Liver (tissue), 9 donors: ENCODE results near the gene SLIT3. TPM values are rescaled to one million over a fixed set of nuclear protein-coding genes. Genes with fewer than 3 reads are reported as not detected.
A peak's percentile ranks its signal among the peaks of the same experiment; 100 is the strongest.

ENCODE experiments used
- DNase-seq: peaks from one replicate; pipeline ENCODE4 v3.0.0-alpha.2; 2017; ENCODE audit warnings: low spot score
- H3K27ac ChIP-seq, 2 donors: one replicate each; pipeline ENCODE4 v1.7.0; 2013; ENCODE audit warnings: inconsistent platforms in 2 of 2, low read length in 2 of 2, control low read depth in 1 of 2, low read depth in 1 of 2, mild to moderate bottlenecking in 1 of 2
- H3K27me3 ChIP-seq, 4 donors: one replicate each; pipeline versions ENCODE4 v1.6.1 to v1.7.0; 2013; ENCODE audit warnings: low read length in 3 of 4, inconsistent platforms in 1 of 4, mild to moderate bottlenecking in 1 of 4, moderate library complexity in 1 of 4; ENCODE audit not compliant: control insufficient read depth in 4 of 4, insufficient read depth in 4 of 4
- H3K36me3 ChIP-seq, 4 donors: one replicate each; pipeline versions ENCODE4 v1.6.1 to v1.7.0; 2013; ENCODE audit warnings: low read length in 3 of 4, mild to moderate bottlenecking in 3 of 4, low read depth in 1 of 4, moderate library complexity in 1 of 4; ENCODE audit not compliant: control insufficient read depth in 4 of 4, insufficient read depth in 3 of 4
- H3K4me1 ChIP-seq, 4 donors: one replicate each; pipeline versions ENCODE4 v1.6.1 to v1.7.0; 2013; ENCODE audit warnings: low read length in 3 of 4, mild to moderate bottlenecking in 3 of 4, moderate library complexity in 1 of 4; ENCODE audit not compliant: control insufficient read depth in 4 of 4, insufficient read depth in 4 of 4
- H3K4me3 ChIP-seq, 3 donors: one replicate each; pipeline versions ENCODE4 v1.6.1 to v1.7.0; 2013; ENCODE audit warnings: low read length in 3 of 3, control low read depth in 1 of 3, low read depth in 1 of 3, mild to moderate bottlenecking in 1 of 3
- H3K9ac ChIP-seq, 2 donors: one replicate each; pipeline ENCODE4 v1.7.0; 2013; ENCODE audit warnings: low read length in 2 of 2, mild to moderate bottlenecking in 2 of 2, moderate library complexity in 2 of 2, control low read depth in 1 of 2, low read depth in 1 of 2
- H3K9me3 ChIP-seq, 4 donors: one replicate each; pipeline versions ENCODE4 v1.6.1 to v1.7.0; 2013; ENCODE audit warnings: low read length in 3 of 4; ENCODE audit not compliant: control insufficient read depth in 4 of 4
- EGR1 ChIP-seq, 2 donors: IDR thresholded peaks; 2 replicates each; pipeline ENCODE4 v1.6.1; 2016 to 2018; ENCODE audit warnings: antibody characterized with exemption in 2 of 2, low read depth in 2 of 2
- FOXA1 ChIP-seq: IDR thresholded peaks from 2 replicates; pipeline ENCODE4 v1.6.1; 2016; ENCODE audit warnings: antibody characterized with exemption
- FOXA2 ChIP-seq: IDR thresholded peaks from 2 replicates; pipeline ENCODE4 v1.6.1; 2016; ENCODE audit warnings: antibody characterized with exemption
- HNF4A ChIP-seq, 2 donors: conservative IDR thresholded peaks; 2 replicates each; pipeline ENCODE4 v1.6.1; 2016; ENCODE audit warnings: antibody characterized with exemption in 2 of 2, mild to moderate bottlenecking in 2 of 2
- HNF4G ChIP-seq: IDR thresholded peaks from 2 replicates; pipeline ENCODE4 v1.6.1; 2016; ENCODE audit warnings: antibody characterized with exemption
- JUND ChIP-seq, 2 donors: IDR thresholded peaks; 2 replicates each; pipeline ENCODE4 v1.6.1; 2016; ENCODE audit warnings: antibody characterized with exemption in 2 of 2
- NR2F2 ChIP-seq: IDR thresholded peaks from 2 replicates; pipeline ENCODE4 v1.6.1; 2016; ENCODE audit warnings: antibody characterized with exemption
- RAD21 ChIP-seq, 2 donors: IDR thresholded peaks; 2 replicates each; pipeline ENCODE4 v1.6.1; 2016; ENCODE audit warnings: antibody characterized with exemption in 2 of 2, mild to moderate bottlenecking in 2 of 2
- RXRA ChIP-seq, 2 donors: IDR thresholded peaks; 2 replicates each; pipeline ENCODE4 v1.6.1; 2017 to 2018; ENCODE audit warnings: antibody characterized with exemption in 2 of 2, mild to moderate bottlenecking in 1 of 2
- SP1 ChIP-seq: IDR thresholded peaks from 2 replicates; pipeline ENCODE4 v1.6.1; 2018; ENCODE audit warnings: antibody characterized with exemption, mild to moderate bottlenecking
- TAF1 ChIP-seq: conservative IDR thresholded peaks from 2 replicates; pipeline ENCODE4 v1.6.1; 2016; ENCODE audit warnings: antibody characterized with exemption, mild to moderate bottlenecking
- YY1 ChIP-seq: IDR thresholded peaks from 2 replicates; pipeline ENCODE4 v1.6.1; 2016; ENCODE audit warnings: antibody characterized with exemption, mild to moderate bottlenecking
- WGBS: extraction: QIAGEN DNeasy Blood & Tissue Kit; methylation state at CpG from one replicate; pipeline ENCODE4 v1.1.7; 2013; 5-methylcytosine and 5-hydroxymethylcytosine counted together
- polyA plus RNA-seq, 2 donors: library from polyadenylated mRNA; stranded (reverse) in 1 of 2; unstranded in 1 of 2; fragments of 200-250 nt in 1 of 2; fragments of >200 nt in 1 of 2; fragmentation: Nextera tagmentation in 1 of 2; extraction: Ambion mirVana in 1 of 2; gene quantifications; one replicate each; pipeline versions ENCODE4 v1.2.1 to v1.2.3, GENCODE V29; 2013 to 2015
- total RNA-seq, 2 donors: library from RNA; depleted of rRNA; stranded (reverse); fragments of >200 nt; gene quantifications; one replicate each; pipeline ENCODE4 v1.2.3, GENCODE V29; 2014
- TF ChIP-seq, protein P1 (sequence below): fragments of 150-350 bp; IDR thresholded peaks from 2 replicates; pipeline ENCODE4 v1.5.1; 2017; ENCODE audit warnings: improper control_type of control experiment, low read depth, low read length; ENCODE audit not compliant: missing input control
- TF ChIP-seq, protein P2 (sequence below): IDR thresholded peaks from 2 replicates; pipeline ENCODE4 v1.6.1; 2016; ENCODE audit warnings: antibody characterized with exemption, mild to moderate bottlenecking
- TF ChIP-seq, protein P3 (sequence below): IDR thresholded peaks from 2 replicates; pipeline ENCODE4 v1.6.1; 2016; ENCODE audit warnings: antibody characterized with exemption
- TF ChIP-seq, protein P4 (sequence below): IDR thresholded peaks from 2 replicates; pipeline ENCODE4 v1.6.1; 2016; ENCODE audit warnings: antibody characterized with exemption
- TF ChIP-seq, protein P5 (sequence below): IDR thresholded peaks from 2 replicates; pipeline ENCODE4 v1.6.1; 2016; ENCODE audit warnings: antibody characterized with exemption
- donor health status: healthy.
- donor health status: healthy.
- donor health status: healthy.
- donor health status: healthy.
- donor health status: healthy.

The SLIT3 gene
- total and polyA plus RNA-seq, 4 donors, result 0.61 to 1.3 (median 0.91) TPM

DNA sequence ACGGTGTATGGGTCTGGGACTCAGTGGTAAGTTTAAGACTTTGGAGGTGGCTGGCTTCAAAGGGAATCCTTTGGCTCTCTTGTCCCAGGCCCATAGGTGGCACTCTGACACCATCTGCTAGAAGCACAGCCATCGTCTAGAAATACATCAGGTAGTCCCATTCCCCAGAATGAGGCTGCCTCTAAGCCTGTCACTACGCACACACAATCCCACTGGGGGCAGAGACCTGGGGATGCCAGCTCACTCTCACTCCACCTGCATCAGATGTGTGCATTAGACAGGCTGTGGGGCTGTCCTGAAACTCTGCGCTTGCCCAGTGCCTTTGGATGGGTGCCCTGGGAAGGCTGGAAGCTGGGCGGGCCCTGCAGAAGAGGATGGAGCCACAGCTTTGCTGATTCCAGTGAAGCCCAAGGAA is 594.3 kb downstream of the SLIT3 start:
- Histone ChIP-seq H3K4me1 (no peaks in the 10 kb centered on the region), H3K9ac (no peak overlapping the region), H3K4me3 (no peak overlapping the region), H3K36me3 (peaks cover 0 to 2% (median 0%) of the 10 kb centered on the region in 4 donors), H3K9me3 (no peaks in the 10 kb centered on the region), H3K27me3 (no peaks in the 10 kb centered on the region), H3K27ac (no peak overlapping the region)
- no peak for DNase-seq
- WGBS, result 83% methylated on average over 5 of the region's 5 CpGs
- TF ChIP-seq, protein P1, sequence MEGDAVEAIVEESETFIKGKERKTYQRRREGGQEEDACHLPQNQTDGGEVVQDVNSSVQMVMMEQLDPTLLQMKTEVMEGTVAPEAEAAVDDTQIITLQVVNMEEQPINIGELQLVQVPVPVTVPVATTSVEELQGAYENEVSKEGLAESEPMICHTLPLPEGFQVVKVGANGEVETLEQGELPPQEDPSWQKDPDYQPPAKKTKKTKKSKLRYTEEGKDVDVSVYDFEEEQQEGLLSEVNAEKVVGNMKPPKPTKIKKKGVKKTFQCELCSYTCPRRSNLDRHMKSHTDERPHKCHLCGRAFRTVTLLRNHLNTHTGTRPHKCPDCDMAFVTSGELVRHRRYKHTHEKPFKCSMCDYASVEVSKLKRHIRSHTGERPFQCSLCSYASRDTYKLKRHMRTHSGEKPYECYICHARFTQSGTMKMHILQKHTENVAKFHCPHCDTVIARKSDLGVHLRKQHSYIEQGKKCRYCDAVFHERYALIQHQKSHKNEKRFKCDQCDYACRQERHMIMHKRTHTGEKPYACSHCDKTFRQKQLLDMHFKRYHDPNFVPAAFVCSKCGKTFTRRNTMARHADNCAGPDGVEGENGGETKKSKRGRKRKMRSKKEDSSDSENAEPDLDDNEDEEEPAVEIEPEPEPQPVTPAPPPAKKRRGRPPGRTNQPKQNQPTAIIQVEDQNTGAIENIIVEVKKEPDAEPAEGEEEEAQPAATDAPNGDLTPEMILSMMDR, result peak; percentile 33
- TF ChIP-seq HNF4G (no peak), YY1 (no peak), RAD21 (IDR thresholded peaks at IDR 0.05) (peak; percentile 68 to 73)
- TF ChIP-seq, protein P2, sequence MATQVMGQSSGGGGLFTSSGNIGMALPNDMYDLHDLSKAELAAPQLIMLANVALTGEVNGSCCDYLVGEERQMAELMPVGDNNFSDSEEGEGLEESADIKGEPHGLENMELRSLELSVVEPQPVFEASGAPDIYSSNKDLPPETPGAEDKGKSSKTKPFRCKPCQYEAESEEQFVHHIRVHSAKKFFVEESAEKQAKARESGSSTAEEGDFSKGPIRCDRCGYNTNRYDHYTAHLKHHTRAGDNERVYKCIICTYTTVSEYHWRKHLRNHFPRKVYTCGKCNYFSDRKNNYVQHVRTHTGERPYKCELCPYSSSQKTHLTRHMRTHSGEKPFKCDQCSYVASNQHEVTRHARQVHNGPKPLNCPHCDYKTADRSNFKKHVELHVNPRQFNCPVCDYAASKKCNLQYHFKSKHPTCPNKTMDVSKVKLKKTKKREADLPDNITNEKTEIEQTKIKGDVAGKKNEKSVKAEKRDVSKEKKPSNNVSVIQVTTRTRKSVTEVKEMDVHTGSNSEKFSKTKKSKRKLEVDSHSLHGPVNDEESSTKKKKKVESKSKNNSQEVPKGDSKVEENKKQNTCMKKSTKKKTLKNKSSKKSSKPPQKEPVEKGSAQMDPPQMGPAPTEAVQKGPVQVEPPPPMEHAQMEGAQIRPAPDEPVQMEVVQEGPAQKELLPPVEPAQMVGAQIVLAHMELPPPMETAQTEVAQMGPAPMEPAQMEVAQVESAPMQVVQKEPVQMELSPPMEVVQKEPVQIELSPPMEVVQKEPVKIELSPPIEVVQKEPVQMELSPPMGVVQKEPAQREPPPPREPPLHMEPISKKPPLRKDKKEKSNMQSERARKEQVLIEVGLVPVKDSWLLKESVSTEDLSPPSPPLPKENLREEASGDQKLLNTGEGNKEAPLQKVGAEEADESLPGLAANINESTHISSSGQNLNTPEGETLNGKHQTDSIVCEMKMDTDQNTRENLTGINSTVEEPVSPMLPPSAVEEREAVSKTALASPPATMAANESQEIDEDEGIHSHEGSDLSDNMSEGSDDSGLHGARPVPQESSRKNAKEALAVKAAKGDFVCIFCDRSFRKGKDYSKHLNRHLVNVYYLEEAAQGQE, result no peak

DNA sequence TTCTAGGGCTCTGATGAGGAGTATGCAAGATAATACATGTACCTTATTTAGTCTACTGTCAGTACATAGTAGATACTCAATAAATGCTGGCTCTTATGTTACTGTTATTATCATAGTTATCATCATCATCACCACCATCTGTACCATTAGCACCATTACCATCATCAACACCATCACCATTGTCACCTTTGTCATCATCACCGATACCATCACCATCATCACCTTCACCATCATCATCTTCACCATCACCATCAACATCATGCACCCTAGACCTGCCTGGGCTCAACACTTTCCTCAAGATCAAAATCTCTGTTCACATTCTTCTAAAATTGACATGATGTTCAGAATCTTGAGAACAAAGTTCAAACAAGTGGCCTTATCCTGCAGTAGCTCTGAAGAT is 595.6 kb downstream of the SLIT3 start:
- H3K27ac ChIP-seq, result no peak overlapping the region
- TF ChIP-seq HNF4A (conservative IDR thresholded peaks at IDR 0.05) (no peak), RXRA (IDR thresholded peaks at IDR 0.05) (no peak), NR2F2 (no peak), YY1 (no peak), FOXA2 (no peak), FOXA1 (no peak), JUND (IDR thresholded peaks at IDR 0.05) (no peak), SP1 (no peak), HNF4G (no peak), TAF1 (no peak), EGR1 (IDR thresholded peaks at IDR 0.05; ENCODE audit: low read depth in 2 of 2) (no peak)
- TF ChIP-seq, protein P1, result no peak
- TF ChIP-seq, protein P3, sequence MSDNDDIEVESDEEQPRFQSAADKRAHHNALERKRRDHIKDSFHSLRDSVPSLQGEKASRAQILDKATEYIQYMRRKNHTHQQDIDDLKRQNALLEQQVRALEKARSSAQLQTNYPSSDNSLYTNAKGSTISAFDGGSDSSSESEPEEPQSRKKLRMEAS, result no peak
- TF ChIP-seq, protein P4, sequence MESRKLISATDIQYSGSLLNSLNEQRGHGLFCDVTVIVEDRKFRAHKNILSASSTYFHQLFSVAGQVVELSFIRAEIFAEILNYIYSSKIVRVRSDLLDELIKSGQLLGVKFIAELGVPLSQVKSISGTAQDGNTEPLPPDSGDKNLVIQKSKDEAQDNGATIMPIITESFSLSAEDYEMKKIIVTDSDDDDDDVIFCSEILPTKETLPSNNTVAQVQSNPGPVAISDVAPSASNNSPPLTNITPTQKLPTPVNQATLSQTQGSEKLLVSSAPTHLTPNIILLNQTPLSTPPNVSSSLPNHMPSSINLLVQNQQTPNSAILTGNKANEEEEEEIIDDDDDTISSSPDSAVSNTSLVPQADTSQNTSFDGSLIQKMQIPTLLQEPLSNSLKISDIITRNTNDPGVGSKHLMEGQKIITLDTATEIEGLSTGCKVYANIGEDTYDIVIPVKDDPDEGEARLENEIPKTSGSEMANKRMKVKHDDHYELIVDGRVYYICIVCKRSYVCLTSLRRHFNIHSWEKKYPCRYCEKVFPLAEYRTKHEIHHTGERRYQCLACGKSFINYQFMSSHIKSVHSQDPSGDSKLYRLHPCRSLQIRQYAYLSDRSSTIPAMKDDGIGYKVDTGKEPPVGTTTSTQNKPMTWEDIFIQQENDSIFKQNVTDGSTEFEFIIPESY, result no peak
- TF ChIP-seq, protein P5, sequence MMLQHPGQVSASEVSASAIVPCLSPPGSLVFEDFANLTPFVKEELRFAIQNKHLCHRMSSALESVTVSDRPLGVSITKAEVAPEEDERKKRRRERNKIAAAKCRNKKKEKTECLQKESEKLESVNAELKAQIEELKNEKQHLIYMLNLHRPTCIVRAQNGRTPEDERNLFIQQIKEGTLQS, result no peak
- TF ChIP-seq, protein P2, result no peak
- 93% methylated on average over 1 of the region's 1 CpG for WGBS
- peaks cover 0 to 2% (median 0%) of the 10 kb centered on the region in 4 donors for H3K36me3 ChIP-seq
- no peak overlapping the region for H3K9ac ChIP-seq
- no peaks in the 10 kb centered on the region for H3K9me3 ChIP-seq
- H3K4me3 ChIP-seq, result no peak overlapping the region
- no peaks in the 10 kb centered on the region for H3K27me3 ChIP-seq
- no peak for DNase-seq
- no peaks in the 10 kb centered on the region for H3K4me1 ChIP-seq
